ENCODE measurements around the gene DMXL1.
A peak's percentile ranks its signal among the peaks of the same experiment; 100 is the strongest.

The DMXL1 gene

DNA sequence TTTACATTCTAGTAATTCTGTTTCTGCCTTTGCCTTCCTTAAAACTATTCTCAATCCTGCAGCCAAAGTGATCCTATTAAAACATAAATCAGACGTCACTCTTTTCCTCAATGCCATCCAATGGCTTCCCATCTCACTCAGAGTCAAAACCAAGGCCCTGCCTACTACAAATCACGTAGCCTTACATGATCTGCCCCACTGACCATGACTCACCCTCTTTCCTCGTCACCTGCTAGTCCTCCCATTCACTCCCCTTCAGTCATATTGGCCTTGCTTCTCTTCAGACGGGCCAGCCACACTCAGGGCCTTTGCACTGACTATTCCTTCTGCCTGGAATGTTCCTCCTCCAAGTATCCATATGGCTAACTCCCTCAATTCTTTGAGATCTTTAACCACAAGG, 39.0 kb upstream of the DMXL1 start:
- TF ChIP-seq, protein P1, sequence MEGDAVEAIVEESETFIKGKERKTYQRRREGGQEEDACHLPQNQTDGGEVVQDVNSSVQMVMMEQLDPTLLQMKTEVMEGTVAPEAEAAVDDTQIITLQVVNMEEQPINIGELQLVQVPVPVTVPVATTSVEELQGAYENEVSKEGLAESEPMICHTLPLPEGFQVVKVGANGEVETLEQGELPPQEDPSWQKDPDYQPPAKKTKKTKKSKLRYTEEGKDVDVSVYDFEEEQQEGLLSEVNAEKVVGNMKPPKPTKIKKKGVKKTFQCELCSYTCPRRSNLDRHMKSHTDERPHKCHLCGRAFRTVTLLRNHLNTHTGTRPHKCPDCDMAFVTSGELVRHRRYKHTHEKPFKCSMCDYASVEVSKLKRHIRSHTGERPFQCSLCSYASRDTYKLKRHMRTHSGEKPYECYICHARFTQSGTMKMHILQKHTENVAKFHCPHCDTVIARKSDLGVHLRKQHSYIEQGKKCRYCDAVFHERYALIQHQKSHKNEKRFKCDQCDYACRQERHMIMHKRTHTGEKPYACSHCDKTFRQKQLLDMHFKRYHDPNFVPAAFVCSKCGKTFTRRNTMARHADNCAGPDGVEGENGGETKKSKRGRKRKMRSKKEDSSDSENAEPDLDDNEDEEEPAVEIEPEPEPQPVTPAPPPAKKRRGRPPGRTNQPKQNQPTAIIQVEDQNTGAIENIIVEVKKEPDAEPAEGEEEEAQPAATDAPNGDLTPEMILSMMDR (conservative IDR thresholded peaks at IDR 0.05; ENCODE audit: low read length), result no peak
- DNase-seq (ENCODE audit: low read depth), result no peak
- no peak overlapping the region for H3K4me3 ChIP-seq (ENCODE audit: low read length)

DNA sequence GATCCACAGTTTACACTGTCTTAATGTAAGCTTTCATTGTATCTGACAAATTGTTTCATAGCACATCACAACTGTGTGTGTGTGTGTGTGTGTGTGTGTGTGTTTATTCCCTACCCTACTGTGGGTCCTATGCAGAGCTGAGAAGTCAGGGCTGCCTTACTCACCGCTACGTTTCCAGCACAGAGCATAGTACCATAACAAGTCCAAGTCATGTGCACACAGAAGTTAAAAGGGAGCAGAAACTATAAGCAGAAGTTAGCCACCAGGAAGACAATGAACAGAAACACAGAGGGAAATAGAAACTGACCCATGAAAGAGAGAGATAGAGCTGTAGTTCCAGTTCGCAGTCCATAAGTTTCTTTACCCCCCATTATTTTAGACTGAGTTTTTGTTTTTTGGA, 38.2 kb upstream of the DMXL1 start:
- DNase-seq (ENCODE audit: low read depth), result no peak
- no peak overlapping the region for H3K4me3 ChIP-seq (ENCODE audit: low read length)
- TF ChIP-seq, protein P1 (conservative IDR thresholded peaks at IDR 0.05; ENCODE audit: low read length), result no peak

GRCh38 chr5:119033135-119033534, 37.8 kb upstream of the DMXL1 start:
- TF ChIP-seq, protein P1 (conservative IDR thresholded peaks at IDR 0.05; ENCODE audit: low read length), result no peak
- DNase-seq (ENCODE audit: low read depth), result no peak

DNA sequence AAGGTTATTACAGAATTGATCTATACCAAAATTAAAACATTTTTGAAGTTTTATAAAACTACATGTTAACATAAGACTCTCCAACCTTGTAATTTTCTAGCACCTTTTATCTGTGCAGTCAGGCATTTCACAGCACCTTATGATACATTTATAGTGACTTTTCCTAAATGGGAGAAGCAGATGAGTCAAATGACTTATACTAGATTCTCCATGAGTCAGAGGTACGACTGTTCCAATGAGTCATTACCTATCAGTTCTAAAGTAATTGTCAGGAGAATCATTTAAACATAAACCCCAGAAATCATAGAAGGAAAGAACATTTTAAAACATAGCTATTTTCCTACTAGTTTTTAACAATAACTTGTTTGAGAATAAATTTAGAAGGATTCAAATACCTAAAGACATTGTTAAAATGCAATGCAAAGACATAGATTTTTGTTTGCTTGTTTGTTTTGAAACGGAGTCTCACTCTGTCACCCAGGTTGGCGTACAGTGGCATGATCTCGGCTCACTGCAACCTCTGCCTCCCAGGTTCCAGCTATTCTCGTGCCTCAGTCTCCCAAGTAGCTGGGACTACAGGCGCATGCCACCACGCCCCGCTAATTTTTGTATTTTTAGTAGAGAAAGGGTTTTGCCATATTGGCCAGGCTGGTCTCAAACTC, 34.7 kb upstream of the DMXL1 start:
- TF ChIP-seq, protein P1 (conservative IDR thresholded peaks at IDR 0.05; ENCODE audit: low read length), result no peak
- peak; percentile 56 for DNase-seq (ENCODE audit: low read depth)
- H3K4me3 ChIP-seq (ENCODE audit: low read length), result no peak overlapping the region

More at GRCh38 chr5:119033135-119033534, 37.8 kb upstream of the DMXL1 start:
- H3K4me3 ChIP-seq (ENCODE audit: low read length), result no peak overlapping the region

GRCh38 chr5:119037496-119038215, 33.2 kb upstream of the DMXL1 start:
- no peak overlapping the region for H3K4me3 ChIP-seq (ENCODE audit: low read length)
- DNase-seq (ENCODE audit: low read depth), result peak; percentile 20
- TF ChIP-seq, protein P1 (conservative IDR thresholded peaks at IDR 0.05; ENCODE audit: low read length), result no peak

DNA sequence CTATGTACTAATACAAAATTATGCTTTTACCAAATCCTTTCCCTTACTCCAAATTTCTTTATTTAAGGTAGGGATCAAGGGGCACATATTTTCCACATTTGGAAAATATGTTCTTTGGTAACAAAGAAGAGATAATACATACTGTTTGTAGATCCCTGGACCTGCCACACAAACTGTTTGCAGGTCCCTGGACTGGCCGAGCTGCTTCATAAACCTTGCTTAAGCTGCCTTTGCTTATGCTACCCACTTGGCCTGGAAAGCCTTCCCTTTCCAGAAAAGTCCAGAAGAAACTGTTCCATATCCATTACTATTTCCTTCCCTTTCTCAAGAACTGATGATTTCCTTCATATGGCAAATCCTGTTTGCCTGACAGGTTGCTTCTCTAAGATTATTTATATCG, 22.6 kb upstream of the DMXL1 start:
- no peak for DNase-seq (ENCODE audit: low read depth)
- TF ChIP-seq, protein P1 (conservative IDR thresholded peaks at IDR 0.05; ENCODE audit: low read length), result no peak
- no peak overlapping the region for H3K4me3 ChIP-seq (ENCODE audit: low read length)
